ENCODE results near the gene COPS4. TPM values are rescaled to one million over a fixed set of nuclear protein-coding genes. Genes with fewer than 3 reads are reported as not detected.
"Not testable (repeated sequence)": the region's sequence is repeated elsewhere in the genome, so short reads cannot be mapped to it uniquely, and the experiment has no call there.

The COPS4 gene
- 10 to 100 TPM; 36.6 to 37.2 TPM for total RNA-seq

GRCh38 chr4:83034630-83035494 is at the start of gene COPS4:
Gene COPS4, plus strand, starts transcription at chr4:83035183. Its CDS starts 42 bp downstream, at chr4:83035225.
- CTCF ChIA-PET, result interaction anchor here (0.8 to 1.4 kb wide), 7 partner anchors 18 to 250 kb away, joined by 3 to 17 read pairs (median 3); partner anchors contain the start of genes COQ2 and LIN54
- POLR2A ChIA-PET, result interaction anchor here (0.6 to 1.2 kb wide), 10 partner anchors 15 to 669 kb away, joined by 3 to 28 read pairs (median 4); partner anchors contain the start of genes COQ2 and LIN54

GRCh38 chr4:82987519-82987918 is 47.5 kb upstream of the COPS4 start:
- POLR2A ChIA-PET, CTCF ChIA-PET: not testable (repeated sequence)

- ChIA-PET POLR2A (no interaction called here), CTCF (no interaction called here)
These were observed 46.6 kb upstream of the COPS4 start for GRCh38 chr4:82988323-82988832.

GRCh38 chr4:82989575-82990429 is 45.2 kb upstream of the COPS4 start:
- CTCF ChIA-PET, result no interaction called here
- POLR2A ChIA-PET, result no interaction called here

- POLR2A ChIA-PET, result interaction anchor here (0.7 to 1.0 kb wide), 2 partner anchors 196 to 902 kb away, joined by 4 to 9 read pairs; partner anchors contain the start of gene SCD5
- CTCF ChIA-PET, result interaction anchor here (1.0 kb wide), 2 partner anchors 15 to 53 kb away, joined by 3 to 4 read pairs; no protein-coding TSS in a partner anchor
These were observed 40.1 kb upstream of the COPS4 start for GRCh38 chr4:82994834-82995233.

GRCh38 chr4:82998898-82999297 is 36.1 kb upstream of the COPS4 start:
- ChIA-PET CTCF (no interaction called here), POLR2A (no interaction called here)

GRCh38 chr4:83002329-83002728 is 32.7 kb upstream of the COPS4 start:
- ChIA-PET POLR2A (no interaction called here), CTCF (no interaction called here)

GRCh38 chr4:83003044-83003791 is 31.8 kb upstream of the COPS4 start:
- CTCF ChIA-PET, POLR2A ChIA-PET: not testable (repeated sequence)

- POLR2A ChIA-PET, result no interaction called here
- CTCF ChIA-PET, result interaction anchor here (0.6 to 1.7 kb wide), 3 partner anchors 15 to 166 kb away, joined by 3 to 5 read pairs (median 4); partner anchors contain the start of gene THAP9
These were observed 25.5 kb upstream of the COPS4 start for GRCh38 chr4:83009529-83009928.

GRCh38 chr4:83010111-83010521 is 24.9 kb upstream of the COPS4 start:
- CTCF ChIA-PET, result interaction anchor here (0.6 to 1.7 kb wide), 3 partner anchors 16 to 167 kb away, joined by 3 to 5 read pairs (median 4); partner anchors contain the start of gene THAP9
- POLR2A ChIA-PET, result interaction anchor here (3.8 kb wide), 1 partner anchor 25 kb away, joined by 28 read pairs; the partner anchor contains the start of gene COPS4

GRCh38 chr4:83010522-83011318 is 24.3 kb upstream of the COPS4 start, which contains the start of gene LIN54:
Gene LIN54, minus strand, starts transcription at chr4:83010823. Its CDS starts 25,979 bp downstream, at chr4:82984844.
- POLR2A ChIA-PET, result interaction anchor here (0.6 to 3.8 kb wide), 5 partner anchors 19 to 645 kb away, joined by 3 to 28 read pairs (median 9); partner anchors contain the start of gene COPS4
- CTCF ChIA-PET, result interaction anchor here (1.1 to 3.2 kb wide), 3 partner anchors 24 to 581 kb away, joined by 4 to 17 read pairs (median 5); partner anchors contain the start of genes COPS4 and THAP9

GRCh38 chr4:83011689-83012199 is 23.2 kb upstream of the COPS4 start:
- CTCF ChIA-PET, result interaction anchor here (0.6 to 3.2 kb wide), 3 partner anchors 23 to 582 kb away, joined by 3 to 17 read pairs (median 4); partner anchors contain the start of gene COPS4
- POLR2A ChIA-PET, result interaction anchor here (0.6 to 3.8 kb wide), 5 partner anchors 18 to 646 kb away, joined by 3 to 28 read pairs (median 9); partner anchors contain the start of gene COPS4

- POLR2A ChIA-PET, result interaction anchor here (1.0 to 3.8 kb wide), 3 partner anchors 23 to 583 kb away, joined by 3 to 28 read pairs (median 9); partner anchors contain the start of gene COPS4
- CTCF ChIA-PET, result interaction anchor here (3.2 kb wide), 1 partner anchor 23 kb away, joined by 17 read pairs; the partner anchor contains the start of gene COPS4
These were observed 22.7 kb upstream of the COPS4 start for GRCh38 chr4:83012200-83012686.

- CTCF ChIA-PET, result interaction anchor here (3.2 kb wide), 1 partner anchor 22 kb away, joined by 17 read pairs; the partner anchor contains the start of gene COPS4
- POLR2A ChIA-PET, result interaction anchor here (0.5 to 3.8 kb wide), 3 partner anchors 16 to 113 kb away, joined by 7 to 28 read pairs (median 7); partner anchors contain the start of genes COPS4 and THAP9
These were observed 22.1 kb upstream of the COPS4 start for GRCh38 chr4:83012687-83013419.

- CTCF ChIA-PET, result interaction anchor here (3.2 kb wide), 1 partner anchor 22 kb away, joined by 17 read pairs; the partner anchor contains the start of gene COPS4
- POLR2A ChIA-PET, result interaction anchor here (0.5 to 3.8 kb wide), 3 partner anchors 15 to 114 kb away, joined by 7 to 28 read pairs (median 7); partner anchors contain the start of genes COPS4 and THAP9
These were observed 21.5 kb upstream of the COPS4 start for GRCh38 chr4:83013420-83013867.

GRCh38 chr4:83013902-83014301 is 21.1 kb upstream of the COPS4 start:
- ChIA-PET CTCF (no interaction called here), POLR2A (interaction anchor here (1.2 to 3.8 kb wide), 2 partner anchors 21 to 114 kb away, joined by 7 to 28 read pairs; partner anchors contain the start of genes COPS4 and THAP9)
